ENCODE results near the gene COL4A2.

COL4A2 gene

GRCh38 chr13:110272651-110273050 is 34.4 kb upstream of the COL4A2 start:
- no peak for DNase-seq

GRCh38 chr13:110273254-110273653 is 33.8 kb upstream of the COL4A2 start:
- no peak for DNase-seq

GRCh38 chr13:110274687-110275086 is 32.4 kb upstream of the COL4A2 start:
- DNase-seq: no peak

GRCh38 chr13:110275931-110276552 is 31.0 kb upstream of the COL4A2 start:
- DNase-seq: no peak

- no peak for DNase-seq
These were observed 30.5 kb upstream of the COL4A2 start for GRCh38 chr13:110276553-110276950.

GRCh38 chr13:110277357-110277975 is 29.6 kb upstream of the COL4A2 start:
- DNase-seq: no peak

GRCh38 chr13:110278859-110279258 is 28.2 kb upstream of the COL4A2 start:
- DNase-seq: no peak

- DNase-seq: no peak
These were observed 27.4 kb upstream of the COL4A2 start for GRCh38 chr13:110279684-110280083.

GRCh38 chr13:110280231-110280813 is 26.8 kb upstream of the COL4A2 start:
- no peak for DNase-seq

GRCh38 chr13:110280985-110281688 is 25.9 kb upstream of the COL4A2 start:
- no peak for DNase-seq

GRCh38 chr13:110281736-110282135 is 25.3 kb upstream of the COL4A2 start:
- DNase-seq: no peak

- DNase-seq: no peak
These were observed 24.7 kb upstream of the COL4A2 start for GRCh38 chr13:110282316-110282841.

GRCh38 chr13:110283736-110284517 is 23.2 kb upstream of the COL4A2 start:
- DNase-seq: no peak

- no peak for DNase-seq
These were observed 22.2 kb upstream of the COL4A2 start for GRCh38 chr13:110284779-110285484.

GRCh38 chr13:110285991-110286832 is 20.9 kb upstream of the COL4A2 start:
- DNase-seq: no peak

GRCh38 chr13:110286833-110287819 is 20.0 kb upstream of the COL4A2 start:
- DNase-seq: no peak

- no peak for DNase-seq
These were observed 17.9 kb upstream of the COL4A2 start for GRCh38 chr13:110289174-110289573.

GRCh38 chr13:110289661-110290060 is 17.4 kb upstream of the COL4A2 start:
- DNase-seq: no peak

GRCh38 chr13:110290153-110290552 is 16.9 kb upstream of the COL4A2 start:
- no peak for DNase-seq

GRCh38 chr13:110290826-110291225 is 16.3 kb upstream of the COL4A2 start:
- DNase-seq: no peak

All from stimulated activated naive CD4-positive, alpha-beta T cell treated with Interleukin-2 at 50 U/mL for 16 hours (primary cell).